ENCODE results near the gene TMEM132D. TPM values are rescaled to one million over a fixed set of nuclear protein-coding genes. Genes with fewer than 3 reads are reported as not detected.

The TMEM132D gene
- total RNA-seq, 2 experiments from 2014 or later: not detected

DNA sequence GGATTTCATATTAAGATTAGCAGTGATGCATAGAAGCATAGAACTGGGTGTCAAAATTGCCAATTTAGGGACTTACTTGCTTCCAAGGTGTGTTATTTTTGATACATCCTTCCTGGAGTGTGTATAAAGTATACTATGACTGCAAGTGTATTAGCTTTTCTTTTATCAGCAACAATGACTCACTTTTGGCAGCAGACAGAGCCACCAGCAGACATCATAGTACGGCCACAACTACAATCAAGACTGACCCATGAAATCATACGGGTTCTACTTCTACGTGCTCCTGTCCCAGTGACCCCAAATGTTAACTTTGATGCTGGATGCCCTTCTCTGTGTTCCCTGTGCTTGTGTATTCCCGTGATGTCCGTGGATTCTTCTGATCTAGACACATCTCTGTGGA, 443.9 kb downstream of the TMEM132D start:
- no peak for DNase-seq
- Mint-ChIP-seq H3K27me3 (no peaks in the 10 kb centered on the region), H3K9me3 (peaks cover 3% of the 10 kb centered on the region), H3K36me3 (no peaks in the 10 kb centered on the region), H3K4me3 (no peak overlapping the region), H3K4me1 (no peaks in the 10 kb centered on the region), H3K27ac (no peak overlapping the region)

GRCh38 chr12:129446696-129447095, 457.1 kb downstream of the TMEM132D start:
- H3K36me3 Mint-ChIP-seq: no peaks in the 10 kb centered on the region
- H3K4me1 Mint-ChIP-seq: no peaks in the 10 kb centered on the region
- no peak overlapping the region for H3K27ac Mint-ChIP-seq
- no peak for DNase-seq
- no peaks in the 10 kb centered on the region for H3K27me3 Mint-ChIP-seq
- no peaks in the 10 kb centered on the region for H3K9me3 Mint-ChIP-seq
- H3K4me3 Mint-ChIP-seq: no peak overlapping the region

GRCh38 chr12:129440278-129440677, 463.5 kb downstream of the TMEM132D start:
- no peaks in the 10 kb centered on the region for H3K36me3 Mint-ChIP-seq
- H3K9me3 Mint-ChIP-seq: peaks cover 3% of the 10 kb centered on the region

GRCh38 chr12:129434790-129435189, 469.0 kb downstream of the TMEM132D start:
- no peaks in the 10 kb centered on the region for H3K36me3 Mint-ChIP-seq
- peaks cover 11% of the 10 kb centered on the region for H3K9me3 Mint-ChIP-seq
- no peak overlapping the region for H3K27ac Mint-ChIP-seq
- H3K4me1 Mint-ChIP-seq: no peaks in the 10 kb centered on the region
- no peak for DNase-seq
- no peaks in the 10 kb centered on the region for H3K27me3 Mint-ChIP-seq
- H3K4me3 Mint-ChIP-seq: no peak overlapping the region

More at GRCh38 chr12:129440278-129440677, 463.5 kb downstream of the TMEM132D start:
- DNase-seq: no peak
- H3K4me1 Mint-ChIP-seq: no peaks in the 10 kb centered on the region
- no peaks in the 10 kb centered on the region for H3K27me3 Mint-ChIP-seq
- no peak overlapping the region for H3K27ac Mint-ChIP-seq
- no peak overlapping the region for H3K4me3 Mint-ChIP-seq

GRCh38 chr12:129428240-129428936, 475.4 kb downstream of the TMEM132D start:
- DNase-seq: no peak
- no peak overlapping the region for H3K4me3 Mint-ChIP-seq
- H3K27ac Mint-ChIP-seq: no peak overlapping the region
- H3K9me3 Mint-ChIP-seq: peaks cover 8% of the 10 kb centered on the region
- H3K36me3 Mint-ChIP-seq: no peaks in the 10 kb centered on the region
- no peaks in the 10 kb centered on the region for H3K27me3 Mint-ChIP-seq
- H3K4me1 Mint-ChIP-seq: no peaks in the 10 kb centered on the region

- no peak overlapping the region for H3K27ac Mint-ChIP-seq
- DNase-seq: no peak
- H3K4me3 Mint-ChIP-seq: no peak overlapping the region
- H3K9me3 Mint-ChIP-seq: peaks cover 2% of the 10 kb centered on the region
- no peaks in the 10 kb centered on the region for H3K36me3 Mint-ChIP-seq
- H3K27me3 Mint-ChIP-seq: no peaks in the 10 kb centered on the region
- H3K4me1 Mint-ChIP-seq: no peaks in the 10 kb centered on the region
Observed at GRCh38 chr12:129423041-129423580, 480.7 kb downstream of the TMEM132D start.

- Mint-ChIP-seq H3K4me1 (no peaks in the 10 kb centered on the region), H3K27ac (no peak overlapping the region), H3K9me3 (peaks cover 6% of the 10 kb centered on the region), H3K4me3 (no peak overlapping the region), H3K36me3 (no peaks in the 10 kb centered on the region), H3K27me3 (no peaks in the 10 kb centered on the region)
- no peak for DNase-seq
Observed at GRCh38 chr12:129413295-129413694, 490.5 kb downstream of the TMEM132D start.

DNA sequence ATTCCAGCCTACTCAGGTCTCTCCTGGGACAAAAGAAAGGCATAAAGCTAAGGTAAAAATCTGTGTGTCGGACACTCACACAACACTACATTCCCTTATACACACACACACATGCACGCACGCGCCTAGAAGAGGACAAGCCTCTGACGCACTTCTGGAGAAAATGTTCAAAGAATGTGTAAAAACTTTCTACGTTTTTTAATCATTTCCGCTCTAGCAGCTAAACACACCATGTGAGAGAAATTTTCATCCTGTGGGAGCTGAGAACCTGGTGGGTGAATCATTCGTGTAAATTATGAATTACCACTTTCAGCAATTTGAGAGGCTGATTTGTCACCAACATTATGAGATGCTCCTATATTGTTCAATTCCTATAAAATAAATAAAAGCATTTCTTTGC, 494.5 kb downstream of the TMEM132D start:
- Mint-ChIP-seq H3K9me3 (no peaks in the 10 kb centered on the region), H3K27ac (no peak overlapping the region), H3K4me3 (no peak overlapping the region), H3K4me1 (no peaks in the 10 kb centered on the region), H3K36me3 (no peaks in the 10 kb centered on the region), H3K27me3 (no peaks in the 10 kb centered on the region)
- DNase-seq: no peak

- no peak for DNase-seq
- no peaks in the 10 kb centered on the region for H3K4me1 Mint-ChIP-seq
- H3K4me3 Mint-ChIP-seq: no peak overlapping the region
- no peaks in the 10 kb centered on the region for H3K36me3 Mint-ChIP-seq
- H3K27me3 Mint-ChIP-seq: no peaks in the 10 kb centered on the region
- peaks cover 1% of the 10 kb centered on the region for H3K9me3 Mint-ChIP-seq
- no peak overlapping the region for H3K27ac Mint-ChIP-seq
Observed at GRCh38 chr12:129404556-129404955, 499.3 kb downstream of the TMEM132D start.

GRCh38 chr12:129401572-129401971, 502.3 kb downstream of the TMEM132D start:
- H3K36me3 Mint-ChIP-seq: no peaks in the 10 kb centered on the region
- H3K27ac Mint-ChIP-seq: no peak overlapping the region
- peaks cover 5% of the 10 kb centered on the region for H3K9me3 Mint-ChIP-seq
- H3K4me1 Mint-ChIP-seq: no peaks in the 10 kb centered on the region
- no peaks in the 10 kb centered on the region for H3K27me3 Mint-ChIP-seq
- DNase-seq: no peak
- no peak overlapping the region for H3K4me3 Mint-ChIP-seq

DNA sequence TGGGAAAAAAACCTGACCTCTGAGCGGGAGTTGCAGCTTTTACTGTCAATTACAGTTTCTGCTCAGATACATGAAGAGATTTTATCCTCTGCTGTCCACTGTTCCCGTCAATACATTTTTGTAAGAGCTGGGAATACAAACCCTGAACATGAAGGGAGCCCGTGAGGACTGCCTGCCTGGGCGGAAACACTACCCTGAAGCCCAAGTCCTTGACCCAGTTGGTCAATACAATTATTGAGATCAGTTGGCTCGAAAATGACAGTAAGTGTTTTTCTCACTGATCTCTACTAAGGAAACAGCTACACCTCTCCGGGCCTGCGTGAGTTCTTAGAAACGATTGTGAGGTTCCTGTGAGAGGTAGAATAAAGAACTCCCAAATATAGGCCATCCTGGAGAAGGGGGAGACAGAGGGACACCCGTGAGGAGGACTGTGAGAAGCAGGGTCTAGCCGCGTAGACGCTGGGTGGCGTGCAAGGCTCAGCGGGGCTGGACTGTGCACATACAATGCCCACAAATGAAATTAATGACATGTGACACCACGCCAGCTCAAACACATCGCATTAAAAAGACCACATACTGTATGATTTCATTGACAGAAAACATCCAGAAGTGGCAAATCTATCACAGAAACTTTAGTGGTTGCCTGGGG, 509.5 kb downstream of the TMEM132D start:
- Mint-ChIP-seq H3K4me3 (no peak overlapping the region), H3K27me3 (no peaks in the 10 kb centered on the region), H3K27ac (no peak overlapping the region), H3K36me3 (no peaks in the 10 kb centered on the region), H3K9me3 (peaks cover 3% of the 10 kb centered on the region), H3K4me1 (no peaks in the 10 kb centered on the region)
- DNase-seq: no peak

DNA sequence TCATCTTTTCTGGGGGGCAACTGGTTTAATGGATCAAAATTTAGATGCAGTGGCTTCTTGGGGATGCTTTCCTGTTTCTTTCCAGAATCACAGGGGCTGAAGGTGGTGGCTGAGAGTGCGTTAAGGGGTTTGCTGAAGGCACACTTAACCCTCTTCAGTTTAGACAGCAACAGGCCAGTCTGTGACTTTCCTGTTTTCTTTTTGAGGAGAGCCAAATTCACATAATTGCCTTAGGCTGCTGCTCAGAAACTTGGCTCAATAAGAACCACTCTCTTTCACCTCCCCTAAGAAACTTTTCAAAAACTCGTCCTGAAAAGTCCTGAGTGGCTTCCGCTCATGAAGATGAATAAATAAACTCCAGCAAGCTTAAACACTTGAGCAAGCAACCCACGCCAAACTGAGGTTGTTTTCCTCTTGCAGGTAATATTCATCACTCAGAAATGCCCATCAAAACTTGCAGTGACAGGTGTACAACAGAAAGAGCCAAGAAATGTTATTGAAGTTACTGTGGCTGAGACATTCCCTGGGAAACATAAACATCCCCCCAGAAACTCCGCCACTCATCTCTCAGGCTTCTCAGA, 510.4 kb downstream of the TMEM132D start:
- Mint-ChIP-seq H3K27me3 (no peaks in the 10 kb centered on the region), H3K9me3 (peaks cover 3% of the 10 kb centered on the region), H3K36me3 (no peaks in the 10 kb centered on the region), H3K4me1 (no peaks in the 10 kb centered on the region), H3K4me3 (no peak overlapping the region), H3K27ac (no peak overlapping the region)
- DNase-seq: no peak

DNA sequence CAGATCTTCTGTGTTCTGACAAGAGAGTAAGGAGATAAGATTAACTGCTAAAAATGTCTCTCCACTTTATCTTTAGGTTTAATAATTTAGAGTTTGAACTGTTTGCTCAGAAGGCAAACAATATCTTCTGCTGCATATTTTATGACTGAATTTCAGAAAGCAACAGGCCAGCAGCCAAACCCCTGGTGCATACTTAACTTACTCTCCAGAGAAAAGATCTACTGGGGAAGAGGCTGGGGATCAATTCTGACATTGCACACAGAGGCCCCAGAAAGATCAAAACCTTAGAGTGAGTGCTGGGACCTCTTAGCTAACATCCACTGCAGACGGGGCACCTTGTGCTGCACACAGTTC, 518.2 kb downstream of the TMEM132D start:
- DNase-seq: no peak
- Mint-ChIP-seq H3K9me3 (no peaks in the 10 kb centered on the region), H3K27ac (no peak overlapping the region), H3K4me3 (no peak overlapping the region), H3K27me3 (no peaks in the 10 kb centered on the region), H3K36me3 (no peaks in the 10 kb centered on the region), H3K4me1 (no peaks in the 10 kb centered on the region)

DNA sequence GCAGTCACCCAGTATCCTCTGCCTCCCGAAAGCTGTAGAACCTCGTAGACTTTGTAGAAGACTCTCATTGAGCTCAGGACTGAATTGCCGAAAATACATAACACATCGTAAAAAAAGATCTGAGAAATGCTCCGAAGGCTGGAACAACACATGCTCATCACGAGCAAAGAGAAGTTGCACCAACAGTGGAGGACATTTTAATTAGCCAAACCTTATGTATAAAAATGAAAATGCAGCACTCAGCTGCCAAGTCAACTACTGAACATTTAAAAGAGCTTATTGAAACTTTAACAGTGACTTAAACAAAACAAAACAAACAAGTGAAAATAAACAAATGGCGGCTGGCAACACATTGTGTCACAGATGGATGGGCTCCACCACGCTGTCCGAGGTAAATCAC, 519.9 kb downstream of the TMEM132D start:
- Mint-ChIP-seq H3K36me3 (no peaks in the 10 kb centered on the region), H3K4me3 (no peak overlapping the region), H3K9me3 (no peaks in the 10 kb centered on the region), H3K4me1 (no peaks in the 10 kb centered on the region), H3K27me3 (no peaks in the 10 kb centered on the region), H3K27ac (no peak overlapping the region)
- no peak for DNase-seq

DNA sequence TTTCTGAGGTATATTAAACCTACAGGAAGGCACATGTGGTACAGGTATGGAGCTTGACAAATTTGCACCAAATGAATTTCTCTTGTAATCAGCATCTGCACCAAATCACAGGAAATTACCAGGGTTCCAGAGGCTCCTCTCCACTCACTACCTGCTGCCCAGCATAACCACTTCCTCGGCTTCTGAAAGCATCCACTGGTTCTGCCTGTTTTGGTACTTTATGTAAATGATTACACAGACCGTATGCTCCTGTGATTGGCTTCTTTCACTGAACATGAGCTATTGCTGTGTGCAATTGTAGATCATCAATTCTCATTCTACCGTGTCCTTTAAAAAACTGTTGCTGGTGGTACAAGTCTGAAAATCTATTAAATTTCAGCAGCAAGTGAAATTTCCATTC, 522.1 kb downstream of the TMEM132D start:
- Mint-ChIP-seq H3K4me1 (no peaks in the 10 kb centered on the region), H3K27ac (no peak overlapping the region), H3K36me3 (no peaks in the 10 kb centered on the region), H3K27me3 (no peaks in the 10 kb centered on the region), H3K9me3 (peaks cover 3% of the 10 kb centered on the region), H3K4me3 (no peak overlapping the region)
- DNase-seq: no peak
